ENCODE data around the gene GTF2A1L.

GTF2A1L gene, protein sequence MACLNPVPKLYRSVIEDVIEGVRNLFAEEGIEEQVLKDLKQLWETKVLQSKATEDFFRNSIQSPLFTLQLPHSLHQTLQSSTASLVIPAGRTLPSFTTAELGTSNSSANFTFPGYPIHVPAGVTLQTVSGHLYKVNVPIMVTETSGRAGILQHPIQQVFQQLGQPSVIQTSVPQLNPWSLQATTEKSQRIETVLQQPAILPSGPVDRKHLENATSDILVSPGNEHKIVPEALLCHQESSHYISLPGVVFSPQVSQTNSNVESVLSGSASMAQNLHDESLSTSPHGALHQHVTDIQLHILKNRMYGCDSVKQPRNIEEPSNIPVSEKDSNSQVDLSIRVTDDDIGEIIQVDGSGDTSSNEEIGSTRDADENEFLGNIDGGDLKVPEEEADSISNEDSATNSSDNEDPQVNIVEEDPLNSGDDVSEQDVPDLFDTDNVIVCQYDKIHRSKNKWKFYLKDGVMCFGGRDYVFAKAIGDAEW

DNA sequence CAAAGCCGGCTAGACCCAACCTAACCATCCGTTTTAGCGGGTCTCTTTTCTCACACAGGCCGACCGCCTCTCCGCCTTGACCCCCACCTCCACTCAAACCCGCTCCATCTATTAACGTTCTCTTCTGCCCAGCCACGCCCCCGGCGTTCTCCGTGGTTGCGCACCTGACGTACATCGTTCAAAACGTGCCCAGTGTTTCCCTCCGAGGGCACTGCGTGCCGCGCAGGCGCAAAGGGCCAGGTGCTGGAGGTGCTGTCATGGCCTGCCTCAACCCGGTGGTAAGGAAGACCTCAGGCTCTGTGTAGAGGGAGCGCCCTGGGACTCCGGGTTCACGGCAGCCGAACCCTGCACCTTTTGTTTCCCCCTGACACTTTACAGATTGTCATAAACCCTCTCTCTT lies at the start of gene GTF2A1L:
Gene GTF2A1L, plus strand, starts transcription at position 239 of the 400 bp plus-strand sequence. Its CDS starts 19 bp downstream, at position 258.
- no peaks in the 10 kb centered on the region for H3K4me1 ChIP-seq (ENCODE audit: control insufficient read depth, insufficient read depth, low read length)
- H3K36me3 ChIP-seq (ENCODE audit: control insufficient read depth, insufficient read depth, low read length): no peaks in the 10 kb centered on the region
- no peaks in the 10 kb centered on the region for H3K9me3 ChIP-seq (ENCODE audit: control insufficient read depth, low read length)
- H3K27me3 ChIP-seq (ENCODE audit: control insufficient read depth, insufficient read depth, low read length): no peaks in the 10 kb centered on the region
- H3K4me3 ChIP-seq (ENCODE audit: low read length): no peak within 1 kb of the TSS
- H3K9ac ChIP-seq (ENCODE audit: low read length): no peak within 1 kb of the TSS

DNA sequence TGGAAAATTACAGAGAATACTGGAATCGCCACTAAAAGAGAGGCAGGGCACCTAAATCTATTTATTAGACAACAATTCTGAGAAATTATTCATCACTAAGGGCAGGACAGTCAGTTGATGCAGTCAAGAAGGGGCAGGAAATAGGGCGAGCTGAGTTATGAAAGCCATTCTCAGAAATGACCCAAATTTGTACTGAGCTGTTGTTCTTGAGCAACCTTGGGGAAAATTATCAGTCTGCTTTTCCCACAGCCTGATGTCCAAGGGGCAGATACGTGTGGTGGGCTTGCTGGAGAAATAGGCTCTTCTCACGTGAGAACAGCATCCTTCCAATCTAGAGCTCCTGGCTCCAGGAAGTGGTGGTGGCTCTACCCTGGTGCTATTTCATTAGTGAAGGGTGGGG lies 49.1 kb upstream of the GTF2A1L start:
- no peaks in the 10 kb centered on the region for H3K9me3 ChIP-seq (ENCODE audit: control insufficient read depth, low read length)
- H3K9ac ChIP-seq (ENCODE audit: low read length): no peak overlapping the region
- H3K4me1 ChIP-seq (ENCODE audit: control insufficient read depth, insufficient read depth, low read length): no peaks in the 10 kb centered on the region
- H3K27me3 ChIP-seq (ENCODE audit: control insufficient read depth, insufficient read depth, low read length): no peaks in the 10 kb centered on the region
- no peak overlapping the region for H3K4me3 ChIP-seq (ENCODE audit: low read length)
- H3K36me3 ChIP-seq (ENCODE audit: control insufficient read depth, insufficient read depth, low read length): no peaks in the 10 kb centered on the region

DNA sequence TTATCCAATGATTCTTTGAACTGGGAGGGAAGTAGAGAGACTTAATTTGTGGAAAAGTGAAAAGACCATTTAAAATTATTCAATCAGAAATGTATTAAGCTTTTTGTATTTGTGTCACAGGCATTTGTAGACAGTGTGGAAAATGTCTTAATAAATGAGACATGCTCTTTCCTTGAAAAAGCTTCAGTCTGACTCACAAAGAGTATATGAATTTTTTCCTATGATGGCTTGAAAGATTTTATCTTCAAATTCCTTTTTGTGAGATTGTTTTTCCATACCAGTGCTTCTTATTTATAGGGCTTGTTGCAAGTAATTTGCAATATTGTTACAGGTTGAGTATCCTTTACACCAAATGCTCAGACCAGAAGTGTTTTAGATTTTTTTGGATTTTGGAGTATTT lies 48.2 kb upstream of the GTF2A1L start:
- Histone ChIP-seq H3K9ac (ENCODE audit: low read length) (no peak overlapping the region), H3K9me3 (ENCODE audit: control insufficient read depth, low read length) (no peaks in the 10 kb centered on the region), H3K4me1 (ENCODE audit: control insufficient read depth, insufficient read depth, low read length) (no peaks in the 10 kb centered on the region), H3K27me3 (ENCODE audit: control insufficient read depth, insufficient read depth, low read length) (no peaks in the 10 kb centered on the region), H3K4me3 (ENCODE audit: low read length) (no peak overlapping the region), H3K36me3 (ENCODE audit: control insufficient read depth, insufficient read depth, low read length) (no peaks in the 10 kb centered on the region)

DNA sequence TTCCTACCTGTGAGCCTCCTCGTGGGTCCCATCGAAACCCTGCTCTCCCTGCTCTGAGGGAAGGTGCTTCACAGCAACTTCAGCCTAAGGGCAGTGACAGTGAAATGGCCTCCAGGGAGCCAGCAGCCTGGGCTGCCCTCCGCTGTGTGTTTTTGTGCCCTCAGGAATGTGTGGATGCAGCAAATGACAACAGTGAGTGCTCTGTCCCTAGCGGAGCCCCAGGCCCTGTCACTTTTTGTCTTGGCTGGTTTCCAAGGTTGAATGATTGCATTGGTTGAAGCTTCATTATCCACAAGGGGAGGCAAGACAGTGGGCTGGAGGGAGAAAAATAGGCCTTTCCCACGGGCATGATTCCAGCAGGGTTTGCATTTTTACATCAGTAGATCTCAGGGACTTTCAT lies 44.8 kb upstream of the GTF2A1L start:
- H3K4me3 ChIP-seq (ENCODE audit: low read length): no peak overlapping the region
- no peaks in the 10 kb centered on the region for H3K27me3 ChIP-seq (ENCODE audit: control insufficient read depth, insufficient read depth, low read length)
- no peak overlapping the region for H3K9ac ChIP-seq (ENCODE audit: low read length)
- H3K36me3 ChIP-seq (ENCODE audit: control insufficient read depth, insufficient read depth, low read length): no peaks in the 10 kb centered on the region
- no peaks in the 10 kb centered on the region for H3K4me1 ChIP-seq (ENCODE audit: control insufficient read depth, insufficient read depth, low read length)
- H3K9me3 ChIP-seq (ENCODE audit: control insufficient read depth, low read length): no peaks in the 10 kb centered on the region

DNA sequence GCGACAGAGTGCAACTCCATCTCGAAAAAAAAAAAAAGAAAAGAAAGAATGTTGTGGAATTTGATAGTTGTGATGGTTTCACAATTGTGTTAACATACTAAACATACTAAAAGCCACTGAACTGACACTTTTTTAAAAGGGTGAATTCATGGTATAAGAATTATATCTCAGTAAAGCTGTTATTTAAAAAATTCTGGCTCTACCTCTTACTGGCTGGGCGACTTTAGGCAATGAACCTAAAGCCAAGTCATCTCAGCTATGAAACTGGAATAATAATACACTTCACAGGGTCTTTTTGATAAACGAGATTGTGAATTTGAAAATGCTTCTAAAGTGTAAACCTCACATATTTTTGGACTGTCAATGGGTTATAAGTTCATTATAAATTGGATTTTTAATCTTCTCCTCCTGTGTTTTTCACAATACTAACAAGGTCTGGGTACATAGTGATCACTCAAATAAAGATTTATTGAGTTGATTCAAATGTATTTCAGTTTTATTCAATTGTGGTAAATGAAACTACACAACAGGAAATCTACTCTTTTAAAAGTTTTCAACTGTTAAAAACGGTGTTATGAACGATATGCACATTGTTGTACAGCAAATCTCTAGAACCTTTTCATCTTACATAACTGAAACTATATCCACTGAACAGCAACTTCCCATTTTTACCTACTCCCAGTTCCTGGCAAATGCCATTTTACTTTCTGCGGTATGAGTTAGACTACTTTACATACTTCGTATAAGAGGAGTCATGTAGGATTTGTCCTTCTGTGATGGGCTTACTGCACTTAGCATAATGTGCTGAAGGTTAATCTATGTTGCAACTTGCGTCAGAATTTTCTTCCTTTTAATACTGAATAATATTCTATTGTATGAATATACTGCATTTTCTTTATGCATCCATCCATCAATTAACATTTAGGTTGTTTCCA lies 43.0 kb upstream of the GTF2A1L start:
- no peak overlapping the region for H3K4me3 ChIP-seq (ENCODE audit: low read length)

DNA sequence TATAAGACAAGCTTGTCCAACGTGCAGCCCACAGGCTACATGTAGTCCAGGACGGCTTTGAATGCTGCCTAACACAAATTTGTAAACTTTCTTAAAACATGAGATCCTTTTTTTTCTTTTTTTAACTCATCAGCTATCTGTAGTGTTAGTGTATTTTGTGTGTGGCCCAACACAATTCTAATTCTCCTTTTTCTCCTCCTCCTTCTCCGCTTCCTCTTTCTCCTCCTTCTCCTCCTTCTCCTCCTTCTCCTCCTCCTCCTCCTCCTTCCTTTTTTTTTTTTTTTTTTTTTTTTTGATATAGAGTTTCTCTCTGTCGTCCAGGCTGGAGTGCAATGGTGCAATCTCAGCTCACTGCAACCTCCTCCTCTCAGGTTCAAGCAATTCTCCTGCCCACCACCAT lies 39.3 kb upstream of the GTF2A1L start:
- Histone ChIP-seq H3K9me3 (ENCODE audit: control insufficient read depth, low read length) (no peaks in the 10 kb centered on the region), H3K36me3 (ENCODE audit: control insufficient read depth, insufficient read depth, low read length) (no peaks in the 10 kb centered on the region), H3K4me1 (ENCODE audit: control insufficient read depth, insufficient read depth, low read length) (no peaks in the 10 kb centered on the region), H3K27me3 (ENCODE audit: control insufficient read depth, insufficient read depth, low read length) (no peaks in the 10 kb centered on the region), H3K9ac (ENCODE audit: low read length) (no peak overlapping the region), H3K4me3 (ENCODE audit: low read length) (no peak overlapping the region)

More for the DNA sequence above, 43.0 kb upstream of the GTF2A1L start:
- H3K9ac ChIP-seq (ENCODE audit: low read length): no peak overlapping the region
- no peaks in the 10 kb centered on the region for H3K27me3 ChIP-seq (ENCODE audit: control insufficient read depth, insufficient read depth, low read length)
- no peaks in the 10 kb centered on the region for H3K4me1 ChIP-seq (ENCODE audit: control insufficient read depth, insufficient read depth, low read length)
- no peaks in the 10 kb centered on the region for H3K9me3 ChIP-seq (ENCODE audit: control insufficient read depth, low read length)
- H3K36me3 ChIP-seq (ENCODE audit: control insufficient read depth, insufficient read depth, low read length): no peaks in the 10 kb centered on the region

DNA sequence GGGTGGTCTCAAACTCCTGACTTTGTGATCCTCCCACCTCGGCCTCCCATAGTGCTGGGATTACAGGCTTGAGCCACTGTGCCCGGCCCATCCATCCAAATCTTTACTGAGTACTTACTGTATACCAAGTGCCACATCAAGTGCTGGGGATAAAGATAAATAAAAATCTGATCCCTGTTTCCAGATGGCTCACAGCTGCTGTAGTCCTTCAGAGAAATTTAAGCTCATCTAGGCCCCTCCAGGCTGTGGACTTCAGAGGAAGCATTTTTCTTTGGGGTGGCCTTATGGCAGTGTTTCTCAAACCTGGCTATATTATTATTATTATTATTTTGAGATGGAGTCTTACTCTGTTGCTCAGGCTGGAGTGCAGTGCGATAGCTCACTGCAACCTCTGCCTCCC lies 33.7 kb upstream of the GTF2A1L start:
- no peaks in the 10 kb centered on the region for H3K4me1 ChIP-seq (ENCODE audit: control insufficient read depth, insufficient read depth, low read length)
- no peak overlapping the region for H3K9ac ChIP-seq (ENCODE audit: low read length)
- no peaks in the 10 kb centered on the region for H3K36me3 ChIP-seq (ENCODE audit: control insufficient read depth, insufficient read depth, low read length)
- H3K27me3 ChIP-seq (ENCODE audit: control insufficient read depth, insufficient read depth, low read length): no peaks in the 10 kb centered on the region
- H3K9me3 ChIP-seq (ENCODE audit: control insufficient read depth, low read length): no peaks in the 10 kb centered on the region
- H3K4me3 ChIP-seq (ENCODE audit: low read length): no peak overlapping the region

DNA sequence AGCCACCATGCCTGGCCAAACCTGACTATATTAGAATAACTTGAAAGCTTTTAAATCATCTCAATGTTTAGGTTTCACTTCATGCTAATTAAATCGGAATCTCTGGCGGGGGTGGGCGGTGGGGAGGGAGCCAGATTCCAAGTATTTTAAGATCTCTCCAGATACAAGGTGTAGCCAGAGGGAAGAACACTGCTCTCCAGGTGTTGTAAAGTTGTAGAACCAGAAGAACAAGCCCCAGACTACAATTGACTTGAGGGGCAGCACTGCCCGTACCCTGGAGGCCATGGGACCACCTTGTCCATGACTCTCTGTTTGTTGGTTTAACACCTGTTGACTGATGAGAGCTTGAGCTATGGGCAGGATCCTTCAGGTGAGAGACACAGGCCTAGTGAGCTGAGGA lies 33.1 kb upstream of the GTF2A1L start:
- Histone ChIP-seq H3K4me3 (ENCODE audit: low read length) (no peak overlapping the region), H3K27me3 (ENCODE audit: control insufficient read depth, insufficient read depth, low read length) (no peaks in the 10 kb centered on the region), H3K4me1 (ENCODE audit: control insufficient read depth, insufficient read depth, low read length) (no peaks in the 10 kb centered on the region), H3K36me3 (ENCODE audit: control insufficient read depth, insufficient read depth, low read length) (no peaks in the 10 kb centered on the region), H3K9me3 (ENCODE audit: control insufficient read depth, low read length) (no peaks in the 10 kb centered on the region), H3K9ac (ENCODE audit: low read length) (no peak overlapping the region)

DNA sequence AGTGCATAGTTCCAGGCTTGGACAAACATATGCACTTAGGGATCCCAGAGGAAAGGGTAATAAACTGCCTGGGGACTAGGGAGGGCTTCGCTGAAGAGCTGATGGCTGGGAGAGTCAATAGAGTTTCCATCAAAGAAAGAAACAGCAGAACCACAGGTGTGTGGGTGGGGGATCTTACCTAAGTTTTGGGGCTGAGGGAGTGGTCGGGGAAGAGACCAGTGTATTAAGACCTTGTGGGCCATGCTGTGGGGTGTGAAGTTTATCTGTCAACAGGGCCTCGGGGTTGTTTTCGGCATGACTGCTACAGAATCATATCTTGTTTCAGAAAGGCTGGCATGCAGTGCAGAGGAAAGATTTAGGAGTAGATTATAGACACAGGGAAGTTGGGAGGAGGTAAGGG lies 31.2 kb upstream of the GTF2A1L start:
- no peaks in the 10 kb centered on the region for H3K4me1 ChIP-seq (ENCODE audit: control insufficient read depth, insufficient read depth, low read length)
- H3K4me3 ChIP-seq (ENCODE audit: low read length): no peak overlapping the region
- no peaks in the 10 kb centered on the region for H3K36me3 ChIP-seq (ENCODE audit: control insufficient read depth, insufficient read depth, low read length)

DNA sequence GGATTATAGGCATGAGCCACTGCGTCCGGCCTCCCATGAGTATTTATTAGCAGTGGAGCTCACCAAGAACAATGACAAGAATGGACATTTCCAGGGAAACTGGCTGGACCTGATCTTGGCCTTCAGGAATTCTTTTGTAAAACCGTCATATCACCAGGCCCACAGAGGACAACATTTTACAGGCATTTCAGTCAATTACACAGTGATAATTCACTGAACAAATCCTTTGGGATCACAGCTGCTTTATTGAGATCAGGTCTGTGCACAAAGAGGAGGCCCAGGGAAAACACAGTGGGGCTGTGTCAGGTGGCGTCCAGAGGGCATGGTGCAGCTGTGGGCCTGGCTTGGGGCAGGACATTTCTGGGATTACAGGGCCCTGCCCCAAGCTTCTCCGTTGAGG lies 30.1 kb upstream of the GTF2A1L start:
- Histone ChIP-seq H3K4me3 (ENCODE audit: low read length) (no peak overlapping the region), H3K27me3 (ENCODE audit: control insufficient read depth, insufficient read depth, low read length) (no peaks in the 10 kb centered on the region), H3K4me1 (ENCODE audit: control insufficient read depth, insufficient read depth, low read length) (no peaks in the 10 kb centered on the region), H3K36me3 (ENCODE audit: control insufficient read depth, insufficient read depth, low read length) (no peaks in the 10 kb centered on the region), H3K9ac (ENCODE audit: low read length) (no peak overlapping the region), H3K9me3 (ENCODE audit: control insufficient read depth, low read length) (no peaks in the 10 kb centered on the region)

More for the DNA sequence above, 31.2 kb upstream of the GTF2A1L start:
- no peaks in the 10 kb centered on the region for H3K27me3 ChIP-seq (ENCODE audit: control insufficient read depth, insufficient read depth, low read length)
- no peak overlapping the region for H3K9ac ChIP-seq (ENCODE audit: low read length)
- H3K9me3 ChIP-seq (ENCODE audit: control insufficient read depth, low read length): no peaks in the 10 kb centered on the region

DNA sequence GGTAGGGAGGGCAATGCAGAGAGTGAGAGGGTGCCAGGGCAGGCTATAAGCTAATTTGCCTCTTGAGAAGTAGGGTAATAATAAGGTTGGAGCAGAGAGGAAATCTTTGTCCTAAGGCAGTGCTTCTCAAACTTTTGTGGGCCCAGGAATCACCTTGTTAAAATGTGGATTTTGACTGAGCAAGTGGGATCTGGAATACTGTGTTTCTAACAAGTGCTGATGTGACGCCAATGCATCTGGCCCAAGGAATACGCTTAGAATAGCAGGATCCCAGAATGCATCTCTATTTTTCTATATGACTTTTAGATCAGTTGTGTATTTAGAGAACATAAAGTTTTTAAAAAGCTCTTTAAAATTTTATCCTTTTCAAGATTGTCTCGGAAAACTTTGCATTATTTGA lies 29.7 kb upstream of the GTF2A1L start:
- H3K9ac ChIP-seq (ENCODE audit: low read length): no peak overlapping the region

DNA sequence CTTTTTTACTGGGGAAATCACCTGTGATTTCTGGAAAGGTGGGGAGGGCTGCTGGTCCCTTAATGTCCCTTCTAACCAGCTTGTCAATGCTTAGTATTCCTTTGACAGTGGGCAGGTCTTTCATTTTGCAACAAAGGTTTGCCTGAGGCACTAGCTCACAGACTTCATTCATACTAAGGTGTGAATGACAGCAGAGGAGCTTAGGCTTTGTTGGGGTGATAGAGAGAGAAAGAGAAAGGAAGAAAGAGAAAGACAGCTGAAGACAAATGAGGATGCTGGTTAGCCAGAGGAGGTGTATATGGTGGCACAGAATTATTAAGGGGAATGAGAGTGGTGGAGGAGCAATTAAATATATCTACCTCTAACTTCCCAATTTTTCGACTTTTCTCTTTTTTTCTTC lies 28.9 kb upstream of the GTF2A1L start:
- Histone ChIP-seq H3K9ac (ENCODE audit: low read length) (no peak overlapping the region), H3K9me3 (ENCODE audit: control insufficient read depth, low read length) (no peaks in the 10 kb centered on the region), H3K27me3 (ENCODE audit: control insufficient read depth, insufficient read depth, low read length) (no peaks in the 10 kb centered on the region), H3K4me3 (ENCODE audit: low read length) (no peak overlapping the region), H3K36me3 (ENCODE audit: control insufficient read depth, insufficient read depth, low read length) (no peaks in the 10 kb centered on the region), H3K4me1 (ENCODE audit: control insufficient read depth, insufficient read depth, low read length) (no peaks in the 10 kb centered on the region)

More for the DNA sequence above, 29.7 kb upstream of the GTF2A1L start:
- H3K4me1 ChIP-seq (ENCODE audit: control insufficient read depth, insufficient read depth, low read length): no peaks in the 10 kb centered on the region
- no peak overlapping the region for H3K4me3 ChIP-seq (ENCODE audit: low read length)
- H3K9me3 ChIP-seq (ENCODE audit: control insufficient read depth, low read length): no peaks in the 10 kb centered on the region
- no peaks in the 10 kb centered on the region for H3K36me3 ChIP-seq (ENCODE audit: control insufficient read depth, insufficient read depth, low read length)
- H3K27me3 ChIP-seq (ENCODE audit: control insufficient read depth, insufficient read depth, low read length): no peaks in the 10 kb centered on the region
